Lower leg skin (tissue), 4 donors: ENCODE measurements around the gene YWHAB. TPM values are rescaled to one million over a fixed set of nuclear protein-coding genes. Genes with fewer than 3 reads are reported as not detected.

Experiments
- DNase-seq, 2 donors: peaks; one replicate each; pipeline ENCODE4 v3.0.0-alpha.2; 2019; ENCODE audit warnings: low spot score in 2 of 2
- H3K4me3 ChIP-seq: fragments of 200-600 bp; sonication (generic); 2 replicates; pipeline ENCODE4 v1.5.1; 2017; ENCODE audit warnings: mild to moderate bottlenecking, low read depth; ENCODE audit not compliant: poor library complexity, severe bottlenecking
- CTCF ChIP-seq, 3 donors: fragments of 450-650 bp; IDR thresholded peaks; one replicate each; pipeline ENCODE4 v1.5.1; 2016; ENCODE audit warnings: antibody characterized with exemption in 3 of 3, mild to moderate bottlenecking in 3 of 3, moderate library complexity in 2 of 3
- POLR2A ChIP-seq, 2 donors: fragments of 450-650 bp; IDR thresholded peaks; one replicate each; pipeline ENCODE4 v1.6.1; 2016 to 2017; ENCODE audit warnings: antibody characterized with exemption in 2 of 2, mild to moderate bottlenecking in 1 of 2, moderate library complexity in 1 of 2
- WGBS, 2 donors: methylation state at CpG; one replicate each; pipeline ENCODE4 v1.1.5; 2018; 5-methylcytosine and 5-hydroxymethylcytosine counted together
- intact Hi-C: fragments of 100-400 bp; cut with DNase I; formaldehyde crosslinking; loops from one replicate; pipeline ENCODE4 v1.15.0; 2023; ENCODE audit warnings: low total_unique reads
- total RNA-seq, 4 donors: library from RNA; depleted of rRNA; stranded (reverse); fragments of >200 nt; gene quantifications; one replicate each; pipeline ENCODE4 v1.1.0, GENCODE V29; 2016

Gene YWHAB
- total RNA-seq, 4 donors from 2014 or later, result 78.5 to 133 (median 105) TPM

- H3K4me3 ChIP-seq, result no peak overlapping the region
- intact Hi-C loops, result no loop called here
- TF ChIP-seq POLR2A (IDR thresholded peaks at IDR 0.05), result no peak
- DNase-seq, result no peak
- 77 to 81% methylated on average over 1 of the region's 1 CpG for WGBS, 2 donors
Observed at GRCh38 chr20:44850837-44851236, 34.7 kb upstream of the YWHAB start.

- intact Hi-C loops, result no loop called here
- no peak for DNase-seq
- WGBS, 2 donors, result 69 to 70% methylated on average over 3 of the region's 3 CpGs
- TF ChIP-seq POLR2A (IDR thresholded peaks at IDR 0.05), result no peak
- no peak for TF ChIP-seq CTCF (IDR thresholded peaks at IDR 0.05)
- H3K4me3 ChIP-seq, result no peak overlapping the region
Observed at GRCh38 chr20:44851545-44851944, 34.0 kb upstream of the YWHAB start.

GRCh38 chr20:44856442-44856841 is 29.1 kb upstream of the YWHAB start:
- intact Hi-C loops, result no loop called here
- DNase-seq, result no peak
- TF ChIP-seq POLR2A (IDR thresholded peaks at IDR 0.05) (no peak), CTCF (IDR thresholded peaks at IDR 0.05) (no peak)
- 66 to 68% methylated on average over 2 of the region's 2 CpGs for WGBS, 2 donors
- no peak overlapping the region for H3K4me3 ChIP-seq

GRCh38 chr20:44856856-44857448 is 28.6 kb upstream of the YWHAB start:
- intact Hi-C loops, result no loop called here
- 88 to 92% methylated on average over 6 of the region's 6 CpGs for WGBS, 2 donors
- H3K4me3 ChIP-seq, result no peak overlapping the region
- DNase-seq, result no peak
- TF ChIP-seq POLR2A (IDR thresholded peaks at IDR 0.05) (no peak), CTCF (IDR thresholded peaks at IDR 0.05) (no peak)

GRCh38 chr20:44858606-44859360 is 26.7 kb upstream of the YWHAB start:
- TF ChIP-seq CTCF (IDR thresholded peaks at IDR 0.05), result no peak
- TF ChIP-seq POLR2A (IDR thresholded peaks at IDR 0.05), result no peak
- intact Hi-C loops, result no loop called here
- no peak overlapping the region for H3K4me3 ChIP-seq
- no peak for DNase-seq

GRCh38 chr20:44861531-44862006 is 23.9 kb upstream of the YWHAB start:
- DNase-seq, result peak in 1 of 2 donors; percentile 59
- intact Hi-C loops, result loop anchor here (10.0 kb wide), 1 partner anchor 177 kb away; no protein-coding TSS in a partner anchor
- H3K4me3 ChIP-seq, result no peak overlapping the region
- WGBS, 2 donors, result 31 to 45% methylated on average over 5 of the region's 5 CpGs
- TF ChIP-seq POLR2A (IDR thresholded peaks at IDR 0.05) (no peak), CTCF (IDR thresholded peaks at IDR 0.05) (no peak)
